Hepatocyte (in vitro differentiated cells): ENCODE results near the gene PHF3. TPM values are rescaled to one million over a fixed set of nuclear protein-coding genes. Genes with fewer than 3 reads are reported as not detected.

Source experiments
- DNase-seq: peaks from one replicate; pipeline ENCODE4 v3.0.0-alpha.2; 2016; ENCODE audit warnings: low spot score
- H2AFZ ChIP-seq: fragments of 200-600 bp; sonication (generic); 2 replicates; pipeline ENCODE4 v1.6.0; 2016; ENCODE audit warnings: antibody characterized with exemption, mild to moderate bottlenecking
- H3K27ac ChIP-seq: fragments of 200-600 bp; sonication (generic); 2 replicates; pipeline ENCODE4 v1.5.1; 2016; ENCODE audit warnings: mild to moderate bottlenecking
- H3K27me3 ChIP-seq: fragments of 200-600 bp; sonication (generic); 2 replicates; pipeline ENCODE4 v1.6.1; 2016
- H3K36me3 ChIP-seq: fragments of 200-600 bp; sonication (generic); replicated peaks from 2 replicates; pipeline ENCODE4 v1.5.1; 2016; ENCODE audit warnings: low read depth; ENCODE audit not compliant: insufficient read depth
- H3K4me1 ChIP-seq: fragments of 200-600 bp; sonication (generic); 2 replicates; pipeline ENCODE4 v1.5.1; 2016; ENCODE audit warnings: mild to moderate bottlenecking, moderate library complexity; ENCODE audit not compliant: insufficient read depth
- H3K4me2 ChIP-seq: fragments of 200-600 bp; sonication (generic); 2 replicates; pipeline ENCODE4 v1.6.0; 2016
- H3K4me3 ChIP-seq: fragments of 200-600 bp; sonication (generic); 2 replicates; pipeline ENCODE4 v1.5.1; 2016; ENCODE audit warnings: mild to moderate bottlenecking
- H3K79me2 ChIP-seq: fragments of 200-600 bp; sonication (generic); 2 replicates; pipeline ENCODE4 v1.6.0; 2017; ENCODE audit warnings: mild to moderate bottlenecking
- H3K9me2 ChIP-seq: fragments of 200-600 bp; sonication (generic); replicated peaks from 2 replicates; pipeline ENCODE4 v1.6.0; 2017; ENCODE audit warnings: mild to moderate bottlenecking; ENCODE audit not compliant: insufficient read depth
- H3K9me3 ChIP-seq: fragments of 200-600 bp; sonication (generic); 2 replicates; pipeline ENCODE4 v1.5.1; 2016; ENCODE audit warnings: low read depth, mild to moderate bottlenecking
- H4K20me1 ChIP-seq: fragments of 200-600 bp; sonication (generic); 2 replicates; pipeline ENCODE4 v1.6.0; 2016; ENCODE audit warnings: mild to moderate bottlenecking; ENCODE audit not compliant: insufficient read depth, poor library complexity, severe bottlenecking
- EZH2 ChIP-seq: fragments of 200-600 bp; sonication (generic); IDR thresholded peaks from 2 replicates; pipeline ENCODE4 v1.6.1; 2016; ENCODE audit warnings: antibody characterized with exemption, mild to moderate bottlenecking, borderline replicate concordance
- EZH2phosphoT487 ChIP-seq: fragments of 200-600 bp; sonication (generic); IDR thresholded peaks from one replicate; pipeline ENCODE4 v1.6.1; 2018; ENCODE audit warnings: antibody characterized with exemption, mild to moderate bottlenecking, low read depth, moderate library complexity; ENCODE audit not compliant: unreplicated experiment, severe bottlenecking
- WGBS: methylation state at CpG from one replicate; pipeline ENCODE4 v1.1.6; 2016; ENCODE audit warnings: low lambda C conversion rate; ENCODE audit errors: missing lambda C conversion rate; 5-methylcytosine and 5-hydroxymethylcytosine counted together
- polyA plus RNA-seq: library from polyadenylated mRNA; unstranded; fragments of >200 nt; fragmentation: Nextera tagmentation; extraction: Ambion mirVana; gene quantifications from 2 replicates; pipeline ENCODE4 v1.2.1, GENCODE V29; 2016
- total RNA-seq: library from RNA; depleted of rRNA; stranded (reverse); fragments of >200 nt; gene quantifications from 2 replicates; pipeline ENCODE4 v1.2.3, GENCODE V29; 2014
- TF ChIP-seq, protein P1 (sequence below): fragments of 200-600 bp; sonication (generic); IDR thresholded peaks from 2 replicates; pipeline ENCODE4 v1.5.1; 2016; ENCODE audit warnings: antibody characterized with exemption, mild to moderate bottlenecking; ENCODE audit not compliant: poor library complexity

Gene PHF3, protein sequence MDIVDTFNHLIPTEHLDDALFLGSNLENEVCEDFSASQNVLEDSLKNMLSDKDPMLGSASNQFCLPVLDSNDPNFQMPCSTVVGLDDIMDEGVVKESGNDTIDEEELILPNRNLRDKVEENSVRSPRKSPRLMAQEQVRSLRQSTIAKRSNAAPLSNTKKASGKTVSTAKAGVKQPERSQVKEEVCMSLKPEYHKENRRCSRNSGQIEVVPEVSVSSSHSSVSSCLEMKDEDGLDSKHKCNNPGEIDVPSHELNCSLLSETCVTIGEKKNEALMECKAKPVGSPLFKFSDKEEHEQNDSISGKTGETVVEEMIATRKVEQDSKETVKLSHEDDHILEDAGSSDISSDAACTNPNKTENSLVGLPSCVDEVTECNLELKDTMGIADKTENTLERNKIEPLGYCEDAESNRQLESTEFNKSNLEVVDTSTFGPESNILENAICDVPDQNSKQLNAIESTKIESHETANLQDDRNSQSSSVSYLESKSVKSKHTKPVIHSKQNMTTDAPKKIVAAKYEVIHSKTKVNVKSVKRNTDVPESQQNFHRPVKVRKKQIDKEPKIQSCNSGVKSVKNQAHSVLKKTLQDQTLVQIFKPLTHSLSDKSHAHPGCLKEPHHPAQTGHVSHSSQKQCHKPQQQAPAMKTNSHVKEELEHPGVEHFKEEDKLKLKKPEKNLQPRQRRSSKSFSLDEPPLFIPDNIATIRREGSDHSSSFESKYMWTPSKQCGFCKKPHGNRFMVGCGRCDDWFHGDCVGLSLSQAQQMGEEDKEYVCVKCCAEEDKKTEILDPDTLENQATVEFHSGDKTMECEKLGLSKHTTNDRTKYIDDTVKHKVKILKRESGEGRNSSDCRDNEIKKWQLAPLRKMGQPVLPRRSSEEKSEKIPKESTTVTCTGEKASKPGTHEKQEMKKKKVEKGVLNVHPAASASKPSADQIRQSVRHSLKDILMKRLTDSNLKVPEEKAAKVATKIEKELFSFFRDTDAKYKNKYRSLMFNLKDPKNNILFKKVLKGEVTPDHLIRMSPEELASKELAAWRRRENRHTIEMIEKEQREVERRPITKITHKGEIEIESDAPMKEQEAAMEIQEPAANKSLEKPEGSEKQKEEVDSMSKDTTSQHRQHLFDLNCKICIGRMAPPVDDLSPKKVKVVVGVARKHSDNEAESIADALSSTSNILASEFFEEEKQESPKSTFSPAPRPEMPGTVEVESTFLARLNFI (N-terminal part only)
- 72.8 and 79.2 TPM in 2 replicates for total RNA-seq
- polyA plus RNA-seq: 15.2 and 18.0 TPM in 2 replicates

DNA sequence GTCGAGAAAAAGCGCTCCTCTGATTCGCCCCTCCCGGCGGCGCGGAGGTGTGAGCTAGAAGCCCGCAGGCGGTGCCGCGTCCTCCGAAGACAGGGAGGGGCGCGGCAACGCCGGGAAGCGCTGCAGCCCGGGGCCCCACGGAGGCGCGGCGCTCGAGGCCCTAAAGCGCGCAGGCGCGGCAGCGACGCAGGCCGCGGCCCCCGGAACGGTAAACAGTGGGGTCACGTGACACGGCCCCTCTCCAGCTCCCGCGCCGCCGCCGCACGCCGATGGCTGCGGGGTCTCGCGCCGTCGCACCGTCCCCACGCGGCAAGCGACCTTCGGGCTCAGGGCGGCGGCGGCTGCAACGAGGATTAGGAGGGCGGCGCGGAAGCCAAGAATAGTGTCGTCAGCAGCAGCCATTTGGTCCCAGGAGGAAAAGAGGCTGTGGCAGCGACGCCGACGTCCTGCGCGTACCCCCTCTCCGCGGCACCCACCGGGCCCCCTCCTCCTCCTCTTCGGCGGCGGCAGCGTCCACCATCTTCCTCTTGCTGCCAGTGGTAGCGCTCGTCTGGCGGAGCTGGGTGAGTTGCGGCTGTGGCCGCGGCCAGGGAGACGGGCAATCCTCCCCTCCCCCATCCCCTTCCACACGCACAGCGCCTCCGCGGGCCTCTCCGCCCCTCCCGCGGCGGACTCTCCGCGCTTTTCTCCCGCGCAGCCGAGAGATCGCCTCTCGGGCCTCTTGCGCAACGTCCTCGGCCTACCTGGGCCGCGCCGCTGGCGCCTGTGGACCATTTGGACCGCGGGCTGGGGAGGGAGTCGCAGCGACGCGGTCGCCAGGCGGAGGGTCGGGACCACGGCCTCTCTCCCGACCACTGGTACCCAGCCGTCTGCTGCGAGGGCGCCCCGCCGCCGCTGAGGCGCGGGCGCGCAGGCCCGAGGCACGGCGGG lies at the start of gene PHF3:
Gene PHF3, plus strand, starts transcription at position 215 of the 930 bp plus-strand sequence. CDS start 10,750 bp downstream, outside the sequence.
- Histone ChIP-seq H2AFZ (peak within 1 kb of the TSS; percentile 89), H3K27me3 (no peaks in the 10 kb centered on the region), H3K27ac (peak within 1 kb of the TSS; percentile 99), H3K36me3 (no peaks in the 10 kb centered on the region), H3K4me3 (peak within 1 kb of the TSS; percentile 93), H4K20me1 (peaks cover 42% of the 10 kb centered on the region), H3K79me2 (peaks cover 47% of the 10 kb centered on the region), H3K4me2 (peak within 1 kb of the TSS; percentile 82), H3K4me1 (peaks cover 22% of the 10 kb centered on the region), H3K9me2 (no peaks in the 10 kb centered on the region), H3K9me3 (no peaks in the 10 kb centered on the region)
- under 1% methylated on average over 96 of the region's 126 CpGs for WGBS
- TF ChIP-seq EZH2 (no peak), EZH2phosphoT487 (no peak)
- TF ChIP-seq, protein P1, sequence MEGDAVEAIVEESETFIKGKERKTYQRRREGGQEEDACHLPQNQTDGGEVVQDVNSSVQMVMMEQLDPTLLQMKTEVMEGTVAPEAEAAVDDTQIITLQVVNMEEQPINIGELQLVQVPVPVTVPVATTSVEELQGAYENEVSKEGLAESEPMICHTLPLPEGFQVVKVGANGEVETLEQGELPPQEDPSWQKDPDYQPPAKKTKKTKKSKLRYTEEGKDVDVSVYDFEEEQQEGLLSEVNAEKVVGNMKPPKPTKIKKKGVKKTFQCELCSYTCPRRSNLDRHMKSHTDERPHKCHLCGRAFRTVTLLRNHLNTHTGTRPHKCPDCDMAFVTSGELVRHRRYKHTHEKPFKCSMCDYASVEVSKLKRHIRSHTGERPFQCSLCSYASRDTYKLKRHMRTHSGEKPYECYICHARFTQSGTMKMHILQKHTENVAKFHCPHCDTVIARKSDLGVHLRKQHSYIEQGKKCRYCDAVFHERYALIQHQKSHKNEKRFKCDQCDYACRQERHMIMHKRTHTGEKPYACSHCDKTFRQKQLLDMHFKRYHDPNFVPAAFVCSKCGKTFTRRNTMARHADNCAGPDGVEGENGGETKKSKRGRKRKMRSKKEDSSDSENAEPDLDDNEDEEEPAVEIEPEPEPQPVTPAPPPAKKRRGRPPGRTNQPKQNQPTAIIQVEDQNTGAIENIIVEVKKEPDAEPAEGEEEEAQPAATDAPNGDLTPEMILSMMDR: peak; percentile 29
- peak; percentile 98 for DNase-seq

DNA sequence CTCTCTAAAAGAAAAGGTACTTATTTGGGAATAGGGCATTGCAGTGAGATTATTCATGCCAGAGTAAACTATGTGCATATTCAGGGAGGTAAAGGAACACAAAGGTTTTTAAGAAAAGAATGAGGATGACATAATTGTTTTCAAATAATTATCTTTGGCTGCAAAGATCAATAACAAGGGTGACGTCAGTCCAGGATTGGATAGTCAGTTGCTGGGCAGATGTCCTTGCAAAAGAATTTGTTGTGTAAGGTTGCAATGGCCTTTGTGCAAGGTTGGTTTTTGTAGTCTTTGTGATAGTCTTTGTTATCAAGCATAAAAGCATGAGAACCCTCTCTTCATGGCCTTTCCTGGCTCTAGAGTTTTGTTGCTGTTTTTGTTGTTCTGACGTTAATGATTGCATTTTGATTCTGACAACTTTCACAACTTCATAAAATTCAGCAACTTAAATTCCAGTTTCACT lies 45.6 kb upstream of the PHF3 start:
- Histone ChIP-seq H3K4me2 (no peak overlapping the region), H3K9me3 (no peaks in the 10 kb centered on the region), H2AFZ (no peak overlapping the region), H3K79me2 (no peaks in the 10 kb centered on the region), H3K4me3 (no peak overlapping the region), H3K4me1 (no peaks in the 10 kb centered on the region), H3K36me3 (no peaks in the 10 kb centered on the region), H3K27me3 (no peaks in the 10 kb centered on the region), H3K27ac (no peak overlapping the region), H3K9me2 (no peaks in the 10 kb centered on the region), H4K20me1 (no peaks in the 10 kb centered on the region)
- TF ChIP-seq EZH2phosphoT487: no peak
- no peak for TF ChIP-seq EZH2
- TF ChIP-seq, protein P1: no peak
- DNase-seq: no peak
- WGBS: 68% methylated on average over 2 of the region's 2 CpGs

DNA sequence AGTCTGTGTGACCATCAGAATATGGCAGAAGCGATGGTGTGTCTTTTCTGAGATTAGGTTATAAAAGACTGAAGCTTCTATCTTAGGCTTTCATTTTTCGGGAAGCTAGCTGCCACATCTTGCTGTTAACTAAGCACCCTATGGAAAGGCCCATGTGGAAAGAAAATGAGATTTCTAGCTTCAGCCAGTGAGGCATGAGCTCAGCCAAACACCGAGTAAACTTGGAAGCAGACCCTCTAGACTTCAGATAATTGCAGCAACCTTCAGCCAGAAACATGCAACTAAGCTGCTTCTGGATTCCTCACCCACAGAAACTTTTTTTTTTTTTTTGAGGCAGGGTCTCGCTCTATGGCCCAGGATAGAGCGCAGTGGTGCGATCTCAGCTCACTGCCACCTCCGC lies 42.7 kb upstream of the PHF3 start:
- TF ChIP-seq EZH2 (no peak), EZH2phosphoT487 (no peak)
- TF ChIP-seq, protein P1: no peak
- H3K4me2 ChIP-seq: no peak overlapping the region
- H3K27ac ChIP-seq: no peak overlapping the region
- no peaks in the 10 kb centered on the region for H4K20me1 ChIP-seq
- no peaks in the 10 kb centered on the region for H3K9me2 ChIP-seq
- no peak overlapping the region for H2AFZ ChIP-seq
- H3K36me3 ChIP-seq: no peaks in the 10 kb centered on the region
- peaks cover 6% of the 10 kb centered on the region for H3K4me1 ChIP-seq
- DNase-seq: no peak
- no peak overlapping the region for H3K4me3 ChIP-seq
- WGBS: 95% methylated on average over 7 of the region's 7 CpGs
- no peaks in the 10 kb centered on the region for H3K79me2 ChIP-seq
- H3K9me3 ChIP-seq: no peaks in the 10 kb centered on the region
- no peaks in the 10 kb centered on the region for H3K27me3 ChIP-seq
